H1 (cell line): ENCODE results near the gene AADAC.

Source experiments
- CBX8 ChIP-seq: fragments of 300-800, 300-1000 bp; sonication (generic); IDR thresholded peaks from 2 replicates; pipeline ENCODE4 v1.7.1; 2016; ENCODE audit warnings: low read depth, low read length, borderline replicate concordance
- CHD2 ChIP-seq: IDR thresholded peaks from 2 replicates; pipeline ENCODE4 v1.6.1; 2012; ENCODE audit warnings: low read length, improper control_type of control experiment
- EP300 ChIP-seq, 2 experiments: IDR thresholded peaks; 1 replicate in 1 of 2; 2 replicates in 1 of 2; pipeline ENCODE4 v1.6.1; 2011 to 2012; ENCODE audit warnings: low read depth in 2 of 2, low read length in 2 of 2, mild to moderate bottlenecking in 2 of 2, borderline replicate concordance in 1 of 2, inconsistent platforms in 1 of 2, moderate library complexity in 1 of 2
- MAFK ChIP-seq: IDR thresholded peaks from 2 replicates; pipeline ENCODE4 v1.6.1; 2012; ENCODE audit warnings: low read depth, mild to moderate bottlenecking, improper control_type of control experiment, low read length
- NRF1 ChIP-seq: IDR thresholded peaks from 2 replicates; pipeline ENCODE4 v1.6.1; 2011; ENCODE audit warnings: mild to moderate bottlenecking, low read depth, low read length, improper control_type of control experiment
- POLR2A ChIP-seq, 2 experiments: IDR thresholded peaks; 1 replicate in 1 of 2; 2 replicates in 1 of 2; pipeline ENCODE4 v1.6.1; 2011; ENCODE audit warnings: low read depth in 2 of 2, low read length in 2 of 2, mild to moderate bottlenecking in 2 of 2; ENCODE audit errors: control extremely low read depth in 1 of 2
- POLR2AphosphoS5 ChIP-seq: IDR thresholded peaks from 2 replicates; pipeline ENCODE4 v1.6.1; 2011; ENCODE audit warnings: low read depth, low read length
- RFX5 ChIP-seq: IDR thresholded peaks from 2 replicates; pipeline ENCODE4 v1.6.1; 2011; ENCODE audit warnings: low read depth, low read length, improper control_type of control experiment, borderline replicate concordance
- RXRA ChIP-seq: IDR thresholded peaks from 2 replicates; pipeline ENCODE4 v1.6.1; 2011; ENCODE audit warnings: low read depth, mild to moderate bottlenecking, low read length, moderate library complexity; ENCODE audit not compliant: insufficient read depth
- YY1 ChIP-seq: IDR thresholded peaks from 2 replicates; pipeline ENCODE4 v1.6.1; 2011; ENCODE audit warnings: low read depth, mild to moderate bottlenecking, low read length
- TF ChIP-seq, protein P1 (sequence below), 3 experiments: IDR thresholded peaks; 1 replicate in 2 of 3; 2 replicates in 1 of 3; pipeline versions ENCODE4 v1.5.1 to v1.6.1; 2011; ENCODE audit warnings: low read length in 3 of 3, mild to moderate bottlenecking in 3 of 3, inconsistent platforms in 2 of 3, low read depth in 1 of 3, moderate library complexity in 1 of 3; ENCODE audit not compliant: insufficient read depth in 1 of 3; ENCODE audit errors: control extremely low read depth in 1 of 3
- TF ChIP-seq, protein P2 (sequence below): IDR thresholded peaks from 2 replicates; pipeline ENCODE4 v1.6.1; 2012; ENCODE audit warnings: low read length, inconsistent platforms

GRCh38 chr3:151777880-151778279 is 36.0 kb upstream of the AADAC start:
- TF ChIP-seq POLR2A (IDR thresholded peaks at IDR 0.05; ENCODE audit: control extremely low read depth in 1 of 2, low read depth in 2 of 2, low read length in 2 of 2) (no peak), CHD2 (no peak), EP300 (IDR thresholded peaks at IDR 0.05; ENCODE audit: borderline replicate concordance in 1 of 2, low read depth in 2 of 2, low read length in 2 of 2) (no peak), MAFK (no peak), YY1 (no peak), RFX5 (no peak), NRF1 (no peak), POLR2AphosphoS5 (no peak), CBX8 (no peak), RXRA (no peak)
- TF ChIP-seq, protein P1, sequence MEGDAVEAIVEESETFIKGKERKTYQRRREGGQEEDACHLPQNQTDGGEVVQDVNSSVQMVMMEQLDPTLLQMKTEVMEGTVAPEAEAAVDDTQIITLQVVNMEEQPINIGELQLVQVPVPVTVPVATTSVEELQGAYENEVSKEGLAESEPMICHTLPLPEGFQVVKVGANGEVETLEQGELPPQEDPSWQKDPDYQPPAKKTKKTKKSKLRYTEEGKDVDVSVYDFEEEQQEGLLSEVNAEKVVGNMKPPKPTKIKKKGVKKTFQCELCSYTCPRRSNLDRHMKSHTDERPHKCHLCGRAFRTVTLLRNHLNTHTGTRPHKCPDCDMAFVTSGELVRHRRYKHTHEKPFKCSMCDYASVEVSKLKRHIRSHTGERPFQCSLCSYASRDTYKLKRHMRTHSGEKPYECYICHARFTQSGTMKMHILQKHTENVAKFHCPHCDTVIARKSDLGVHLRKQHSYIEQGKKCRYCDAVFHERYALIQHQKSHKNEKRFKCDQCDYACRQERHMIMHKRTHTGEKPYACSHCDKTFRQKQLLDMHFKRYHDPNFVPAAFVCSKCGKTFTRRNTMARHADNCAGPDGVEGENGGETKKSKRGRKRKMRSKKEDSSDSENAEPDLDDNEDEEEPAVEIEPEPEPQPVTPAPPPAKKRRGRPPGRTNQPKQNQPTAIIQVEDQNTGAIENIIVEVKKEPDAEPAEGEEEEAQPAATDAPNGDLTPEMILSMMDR (IDR thresholded peaks at IDR 0.05; ENCODE audit: control extremely low read depth in 1 of 3, insufficient read depth in 1 of 3, low read depth in 1 of 3, low read length in 3 of 3), result no peak
- TF ChIP-seq, protein P2, sequence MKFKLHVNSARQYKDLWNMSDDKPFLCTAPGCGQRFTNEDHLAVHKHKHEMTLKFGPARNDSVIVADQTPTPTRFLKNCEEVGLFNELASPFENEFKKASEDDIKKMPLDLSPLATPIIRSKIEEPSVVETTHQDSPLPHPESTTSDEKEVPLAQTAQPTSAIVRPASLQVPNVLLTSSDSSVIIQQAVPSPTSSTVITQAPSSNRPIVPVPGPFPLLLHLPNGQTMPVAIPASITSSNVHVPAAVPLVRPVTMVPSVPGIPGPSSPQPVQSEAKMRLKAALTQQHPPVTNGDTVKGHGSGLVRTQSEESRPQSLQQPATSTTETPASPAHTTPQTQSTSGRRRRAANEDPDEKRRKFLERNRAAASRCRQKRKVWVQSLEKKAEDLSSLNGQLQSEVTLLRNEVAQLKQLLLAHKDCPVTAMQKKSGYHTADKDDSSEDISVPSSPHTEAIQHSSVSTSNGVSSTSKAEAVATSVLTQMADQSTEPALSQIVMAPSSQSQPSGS, result no peak
